ENCODE results near the gene RTTN.

The RTTN gene

GRCh38 chr18:69954719-69955480 lies 250.6 kb downstream of the RTTN start (continued):
- TF ChIP-seq PPARA (CRISPR knock-in tag; IDR thresholded peaks at IDR 0.05; ENCODE audit: borderline replicate concordance) (no peak), TCF4 (CRISPR knock-in tag; IDR thresholded peaks at IDR 0.05; ENCODE audit: borderline replicate concordance) (no peak)

GRCh38 chr18:69953191-69953590 lies 252.3 kb downstream of the RTTN start:
- ATAC-seq = no peak

More at GRCh38 chr18:69953191-69953590, 252.3 kb downstream of the RTTN start:
- TF ChIP-seq SNAI2 (CRISPR knock-in tag; IDR thresholded peaks at IDR 0.05) (no peak), ISL1 (CRISPR knock-in tag; IDR thresholded peaks at IDR 0.05) (no peak), CSRNP3 (CRISPR knock-in tag; IDR thresholded peaks at IDR 0.05) (no peak), ARNTL (CRISPR knock-in tag; IDR thresholded peaks at IDR 0.05; ENCODE audit: borderline replicate concordance, low read depth) (no peak), GLIS3 (CRISPR knock-in tag; IDR thresholded peaks at IDR 0.05) (no peak), CREB5 (CRISPR knock-in tag; IDR thresholded peaks at IDR 0.05; ENCODE audit: low read depth) (no peak), TCF4 (CRISPR knock-in tag; IDR thresholded peaks at IDR 0.05; ENCODE audit: borderline replicate concordance) (no peak), ZFP3 (CRISPR knock-in tag; IDR thresholded peaks at IDR 0.05) (no peak), PATZ1 (CRISPR knock-in tag; IDR thresholded peaks at IDR 0.05; ENCODE audit: borderline replicate concordance) (no peak), ESRRG (CRISPR knock-in tag; IDR thresholded peaks at IDR 0.05) (no peak), OSR1 (CRISPR knock-in tag; IDR thresholded peaks at IDR 0.05) (no peak), PPARA (CRISPR knock-in tag; IDR thresholded peaks at IDR 0.05; ENCODE audit: borderline replicate concordance) (no peak), ZFP30 (CRISPR knock-in tag; IDR thresholded peaks at IDR 0.05) (no peak), CSDC2 (CRISPR knock-in tag; IDR thresholded peaks at IDR 0.05) (no peak)
